B cell (primary cell): ENCODE results near the gene PRRT4. TPM values are rescaled to one million over a fixed set of nuclear protein-coding genes. Genes with fewer than 3 reads are reported as not detected.

Experiments
- ATAC-seq: fragments of 200-7000 bp; cut with Tn5 transposase; one replicate; pipeline ENCODE4 v1.10.0; 2021; ENCODE audit warnings: low read depth, mild to moderate bottlenecking, moderate number of reproducible peaks, moderate library complexity
- CTCF ChIA-PET: fragments of 350-600 bp; sonication (Branson Sonifier 250); formaldehyde crosslinking; loops from one replicate; lab custom pipeline; 2021; ENCODE audit warnings: antibody characterized with exemption, inconsistent platforms; lab: Charles Lee
- POLR2A ChIA-PET: fragments of 350-600 bp; sonication (Branson Sonifier 250); formaldehyde crosslinking; loops from one replicate; lab custom pipeline; 2021; ENCODE audit warnings: antibody characterized with exemption; lab: Charles Lee
- DNase-seq: peaks from one replicate; pipeline ENCODE4 v3.0.0; 2013
- H2AFZ ChIP-seq: 2 replicates; pipeline ENCODE4 v1.6.1; 2012; ENCODE audit warnings: mild to moderate bottlenecking, low read depth, low read length; ENCODE audit not compliant: insufficient read depth, poor library complexity, severe bottlenecking
- H3K27ac ChIP-seq, 2 donors: 1 replicate in 1 of 2; 2 replicates in 1 of 2; pipeline ENCODE4 v1.5.1; 2012 to 2013; ENCODE audit warnings: low read length in 2 of 2, mild to moderate bottlenecking in 2 of 2, moderate library complexity in 1 of 2
- H3K27me3 ChIP-seq, 4 experiments: fragments of 200-600 bp in 1 of 4; sonication (generic) in 1 of 4; replicated peaks in 1 of 4; 1 replicate in 2 of 4; 2 replicates in 2 of 4; pipeline versions ENCODE4 v1.6.1 to v1.7.0; 2013 to 2016; ENCODE audit warnings: low read length in 3 of 4, mild to moderate bottlenecking in 2 of 4, mixed read lengths in 1 of 4, moderate library complexity in 1 of 4; ENCODE audit not compliant: insufficient read depth in 4 of 4, control insufficient read depth in 3 of 4; ENCODE audit errors: control extremely low read depth in 1 of 4
- H3K36me3 ChIP-seq, 2 experiments: replicated peaks in 1 of 2; 1 replicate in 1 of 2; 2 replicates in 1 of 2; pipeline versions ENCODE4 v1.6.1 to v1.7.1; 2013; ENCODE audit warnings: low read length in 1 of 2; ENCODE audit not compliant: insufficient read depth in 2 of 2, control insufficient read depth in 1 of 2; ENCODE audit errors: control extremely low read depth in 1 of 2, extremely low read depth in 1 of 2
- H3K4me1 ChIP-seq, 2 donors: fragments of 200-600 bp in 1 of 2; sonication (generic) in 1 of 2; 1 replicate in 1 of 2; 2 replicates in 1 of 2; pipeline versions ENCODE4 v1.5.1 to v1.6.1; 2013 to 2017; ENCODE audit warnings: low read length in 2 of 2; ENCODE audit not compliant: control insufficient read depth in 2 of 2, insufficient read depth in 2 of 2
- H3K4me2 ChIP-seq: replicated peaks from 2 replicates; pipeline ENCODE3; 2012; ENCODE audit warnings: mild to moderate bottlenecking, low read depth, low read length; ENCODE audit not compliant: poor library complexity, severe bottlenecking
- H3K4me3 ChIP-seq, 5 experiments: fragments of 200-600 bp in 1 of 5; sonication (generic) in 1 of 5; 1 replicate in 3 of 5; 2 replicates in 2 of 5; pipeline versions ENCODE4 v1.5.1 to v1.7.0; 2011 to 2016; ENCODE audit warnings: low read length in 4 of 5, mild to moderate bottlenecking in 4 of 5, low read depth in 2 of 5, control low read depth in 1 of 5, moderate library complexity in 1 of 5; ENCODE audit not compliant: insufficient read depth in 1 of 5; ENCODE audit errors: control extremely low read depth in 1 of 5, extremely low read depth in 1 of 5
- H3K79me2 ChIP-seq: fragments of 200-600 bp; sonication (generic); one replicate; pipeline ENCODE4 v1.6.0; 2016; ENCODE audit warnings: low read length; ENCODE audit not compliant: control insufficient read depth, insufficient read depth
- H3K9ac ChIP-seq: fragments of 200-600 bp; sonication (generic); 2 replicates; pipeline ENCODE4 v1.6.1; 2017; ENCODE audit warnings: mild to moderate bottlenecking, low read length, moderate library complexity
- H3K9me3 ChIP-seq, 3 donors: one replicate each; pipeline versions ENCODE4 v1.6.1 to v1.7.1; 2013; ENCODE audit warnings: low read length in 2 of 3; ENCODE audit not compliant: control insufficient read depth in 2 of 3, insufficient read depth in 1 of 3; ENCODE audit errors: control extremely low read depth in 1 of 3
- H4K20me1 ChIP-seq: 2 replicates; pipeline ENCODE4 v1.6.0; 2012; ENCODE audit warnings: mild to moderate bottlenecking, low read length; ENCODE audit not compliant: insufficient read depth, control insufficient read depth, poor library complexity, severe bottlenecking
- H3K27ac Mint-ChIP-seq: one replicate; pipeline ENCODE4 v1.8.0; 2021; ENCODE audit warnings: mixed read lengths
- H3K27me3 Mint-ChIP-seq: one replicate; pipeline ENCODE4 v1.8.0; 2021; ENCODE audit warnings: mixed read lengths
- H3K4me1 Mint-ChIP-seq: one replicate; pipeline ENCODE4 v1.8.0; 2021; ENCODE audit warnings: mixed read lengths
- H3K4me3 Mint-ChIP-seq: one replicate; pipeline ENCODE4 v1.8.0; 2021; ENCODE audit warnings: mixed read lengths
- H3K9me3 Mint-ChIP-seq: one replicate; pipeline ENCODE4 v1.8.0; 2022; ENCODE audit warnings: mixed read lengths; ENCODE audit not compliant: insufficient read depth
- EZH2 ChIP-seq: IDR thresholded peaks from 2 replicates; pipeline ENCODE4 v1.6.1; 2012; ENCODE audit warnings: borderline replicate concordance, low read depth, mild to moderate bottlenecking, moderate library complexity, low read length; ENCODE audit not compliant: insufficient read depth, poor library complexity, severe bottlenecking
- WGBS: methylation state at CpG from one replicate; pipeline ENCODE4 v1.1.5; 2013; ENCODE audit warnings: missing lambda C conversion rate; ENCODE audit not compliant: insufficient coverage; 5-methylcytosine and 5-hydroxymethylcytosine counted together
- intact Hi-C: fragments of 100-400 bp; cut with micrococcal nuclease; formaldehyde crosslinking; loops from one replicate; pipeline ENCODE4 v1.10.0; 2022
- polyA plus RNA-seq: library from polyadenylated mRNA; depleted of rRNA; stranded (reverse); fragments of >200 nt; gene quantifications from 2 replicates; pipeline ENCODE4 v1.2.3, GENCODE V29; 2012
- total RNA-seq, 2 donors: library from RNA; stranded (reverse); fragments of 120-200 nt in 1 of 2; gene quantifications; 1 replicate in 1 of 2; 2 replicates in 1 of 2; pipeline versions ENCODE4 v1.2.3 to v1.2.4, GENCODE V29; 2013 to 2022
- TF ChIP-seq, protein P1 (sequence below): fragments of 200-600 bp; IDR thresholded peaks from one replicate; pipeline ENCODE4 v1.8.0; 2022; ENCODE audit warnings: antibody characterized with exemption, mild to moderate bottlenecking

PRRT4 gene
- total and polyA plus RNA-seq, 2 donors (not counting 1 experiment from before 2014, with no cell fraction given), result 0.04 to 0.20 TPM

DNA sequence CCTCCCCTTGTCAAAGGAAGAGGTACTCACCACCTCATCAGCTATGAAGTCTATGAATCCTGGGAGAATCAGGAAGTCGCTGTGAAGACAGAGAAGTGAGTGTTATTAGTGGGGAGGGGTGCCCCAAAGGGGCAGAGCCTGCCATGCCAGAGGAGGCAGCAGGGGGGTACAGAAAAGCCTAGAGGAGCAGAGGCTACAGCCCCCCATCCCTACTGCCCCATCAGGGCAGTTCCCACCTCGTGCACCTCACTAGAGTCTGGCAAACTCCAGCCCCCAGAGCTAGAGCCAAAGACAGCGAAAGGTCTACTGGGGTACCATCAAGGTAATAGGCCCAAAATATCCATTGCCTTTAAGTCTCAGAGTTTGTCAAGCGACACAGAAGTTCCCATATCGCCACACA is 42.2 kb upstream of the PRRT4 start:
- peaks cover 2 to 24% of the 10 kb centered on the region in 2 experiments for H3K36me3 ChIP-seq
- H3K9me3 ChIP-seq, result no peaks in the 10 kb centered on the region
- H4K20me1 ChIP-seq, result peaks cover 14% of the 10 kb centered on the region
- no peak overlapping the region for H3K27ac ChIP-seq
- H3K4me1 ChIP-seq, result peaks cover 10 to 39% of the 10 kb centered on the region in 2 donors
- H3K4me2 ChIP-seq, result no peak overlapping the region
- ATAC-seq (no peak), DNase-seq (no peak)
- ChIA-PET POLR2A (no interaction called here), CTCF (interaction anchor here (1.2 to 23.4 kb wide), 4 partner anchors 9 to 57 kb away, joined by 3 to 331 read pairs (median 4); no protein-coding TSS in a partner anchor)
- Mint-ChIP-seq H3K4me1 (peaks cover 35% of the 10 kb centered on the region), H3K9me3 (no peaks in the 10 kb centered on the region), H3K27me3 (no peaks in the 10 kb centered on the region), H3K4me3 (peak overlapping the region; percentile 86), H3K27ac (no peak overlapping the region)
- intact Hi-C loops, result no loop called here
- 95% methylated on average over 4 of the region's 5 CpGs for WGBS
- TF ChIP-seq, protein P1, sequence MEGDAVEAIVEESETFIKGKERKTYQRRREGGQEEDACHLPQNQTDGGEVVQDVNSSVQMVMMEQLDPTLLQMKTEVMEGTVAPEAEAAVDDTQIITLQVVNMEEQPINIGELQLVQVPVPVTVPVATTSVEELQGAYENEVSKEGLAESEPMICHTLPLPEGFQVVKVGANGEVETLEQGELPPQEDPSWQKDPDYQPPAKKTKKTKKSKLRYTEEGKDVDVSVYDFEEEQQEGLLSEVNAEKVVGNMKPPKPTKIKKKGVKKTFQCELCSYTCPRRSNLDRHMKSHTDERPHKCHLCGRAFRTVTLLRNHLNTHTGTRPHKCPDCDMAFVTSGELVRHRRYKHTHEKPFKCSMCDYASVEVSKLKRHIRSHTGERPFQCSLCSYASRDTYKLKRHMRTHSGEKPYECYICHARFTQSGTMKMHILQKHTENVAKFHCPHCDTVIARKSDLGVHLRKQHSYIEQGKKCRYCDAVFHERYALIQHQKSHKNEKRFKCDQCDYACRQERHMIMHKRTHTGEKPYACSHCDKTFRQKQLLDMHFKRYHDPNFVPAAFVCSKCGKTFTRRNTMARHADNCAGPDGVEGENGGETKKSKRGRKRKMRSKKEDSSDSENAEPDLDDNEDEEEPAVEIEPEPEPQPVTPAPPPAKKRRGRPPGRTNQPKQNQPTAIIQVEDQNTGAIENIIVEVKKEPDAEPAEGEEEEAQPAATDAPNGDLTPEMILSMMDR, result no peak
- no peak overlapping the region for H2AFZ ChIP-seq
- H3K27me3 ChIP-seq, result no peaks in the 10 kb centered on the region
- no peak overlapping the region for H3K4me3 ChIP-seq
- no peaks in the 10 kb centered on the region for H3K79me2 ChIP-seq
- H3K9ac ChIP-seq, result no peak overlapping the region

DNA sequence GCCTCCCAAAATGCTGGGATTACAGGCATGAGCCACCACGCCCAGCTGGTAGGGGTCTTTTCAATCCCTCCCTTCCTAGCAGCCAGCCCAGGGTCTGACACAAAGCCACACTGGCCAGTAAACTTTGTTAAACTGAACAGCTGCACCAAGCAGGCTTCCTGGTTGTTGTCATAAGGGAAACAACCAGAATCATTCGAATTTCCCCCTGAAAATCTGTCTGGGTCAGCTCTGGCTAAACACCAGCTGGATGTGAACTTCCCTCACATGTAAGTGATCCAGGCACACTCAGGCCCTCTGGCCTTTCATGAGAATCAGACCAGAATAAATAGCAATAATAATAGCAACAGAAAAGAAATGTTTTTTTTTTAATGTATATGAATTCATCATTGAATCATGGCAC is 40.9 kb upstream of the PRRT4 start:
- peaks cover 2 to 37% of the 10 kb centered on the region in 2 experiments for H3K36me3 ChIP-seq
- no peak overlapping the region for H3K27ac Mint-ChIP-seq
- no peaks in the 10 kb centered on the region for H3K79me2 ChIP-seq
- no peak overlapping the region for H3K4me3 ChIP-seq
- peaks cover 26% of the 10 kb centered on the region for H3K4me1 Mint-ChIP-seq
- DNase-seq (no peak), ATAC-seq (no peak)
- TF ChIP-seq EZH2, result no peak
- TF ChIP-seq, protein P1, result no peak
- no peaks in the 10 kb centered on the region for H3K27me3 Mint-ChIP-seq
- intact Hi-C loops, result no loop called here
- H3K4me3 Mint-ChIP-seq, result no peak overlapping the region
- peaks cover 8 to 26% of the 10 kb centered on the region in 2 donors for H3K4me1 ChIP-seq
- no peaks in the 10 kb centered on the region for H3K27me3 ChIP-seq
- CTCF ChIA-PET, result interaction anchor here (0.9 to 23.4 kb wide), 4 partner anchors 14 to 58 kb away, joined by 3 to 331 read pairs (median 37); no protein-coding TSS in a partner anchor
- H3K9ac ChIP-seq, result no peak overlapping the region
- no peak overlapping the region for H2AFZ ChIP-seq
- no peak overlapping the region for H3K4me2 ChIP-seq
- no peaks in the 10 kb centered on the region for H3K9me3 ChIP-seq
- WGBS, result 60% methylated on average over 2 of the region's 2 CpGs
- no peaks in the 10 kb centered on the region for H3K9me3 Mint-ChIP-seq
- POLR2A ChIA-PET, result no interaction called here
- H3K27ac ChIP-seq, result no peak overlapping the region
- peaks cover 14% of the 10 kb centered on the region for H4K20me1 ChIP-seq
